ENCODE results near the gene NOX4. TPM values are rescaled to one million over a fixed set of nuclear protein-coding genes. Genes with fewer than 3 reads are reported as not detected.
A peak's percentile ranks its signal among the peaks of the same experiment; 100 is the strongest.
"Not testable (repeated sequence)": the region's sequence is repeated elsewhere in the genome, so short reads cannot be mapped to it uniquely, and the experiment has no call there.

Gene NOX4
- polyA plus RNA-seq, 2 of the 4 experiments (the other 2 are of a cell fraction): 0.04 TPM; not detected in 1

- H3K9me3 ChIP-seq; FAIRE-seq; POLR2A ChIA-PET; CTCF ChIA-PET; H3K4me1 ChIP-seq; H3K27ac ChIP-seq; H3K4me3 ChIP-seq; DNase-seq (ENCODE audit: low read depth in 1 of 2, low spot score in 1 of 2); ATAC-seq; H3K4me2 ChIP-seq: not testable (repeated sequence)
- WGBS (ENCODE audit: missing lambda C conversion rate): 3% methylated on average over 3 of the region's 3 CpGs
These were observed 180.6 kb downstream of the NOX4 start for GRCh38 chr11:89310607-89311006.

GRCh38 chr11:89309321-89309985, 181.7 kb downstream of the NOX4 start:
- H3K4me3 ChIP-seq; FAIRE-seq; CTCF ChIA-PET; H3K27ac ChIP-seq; POLR2A ChIA-PET; DNase-seq (ENCODE audit: low read depth in 1 of 2, low spot score in 1 of 2); ATAC-seq; H3K4me2 ChIP-seq; H3K9me3 ChIP-seq; H3K4me1 ChIP-seq: not testable (repeated sequence)
- WGBS (ENCODE audit: missing lambda C conversion rate): 0% methylated on average over 3 of the region's 3 CpGs

GRCh38 chr11:89308272-89308671, 182.9 kb downstream of the NOX4 start:
- DNase-seq (ENCODE audit: low read depth in 1 of 2, low spot score in 1 of 2); H3K4me2 ChIP-seq; H3K4me1 ChIP-seq; H3K4me3 ChIP-seq; POLR2A ChIA-PET; CTCF ChIA-PET; H3K27ac ChIP-seq; H3K9me3 ChIP-seq; FAIRE-seq; ATAC-seq: not testable (repeated sequence)
- 0% methylated on average over 1 of the region's 1 CpG for WGBS (ENCODE audit: missing lambda C conversion rate)

- DNase-seq (ENCODE audit: low read depth in 1 of 2, low spot score in 1 of 2); ATAC-seq; FAIRE-seq; H3K27ac ChIP-seq; H3K4me3 ChIP-seq; POLR2A ChIA-PET; CTCF ChIA-PET; H3K9me3 ChIP-seq; H3K4me2 ChIP-seq; H3K4me1 ChIP-seq: not testable (repeated sequence)
- 3% methylated on average over 1 of the region's 1 CpG for WGBS (ENCODE audit: missing lambda C conversion rate)
These were observed 188.1 kb downstream of the NOX4 start for GRCh38 chr11:89303029-89303428.

GRCh38 chr11:89295023-89295422, 196.2 kb downstream of the NOX4 start:
- CTCF ChIA-PET; DNase-seq (ENCODE audit: low read depth in 1 of 2, low spot score in 1 of 2); POLR2A ChIA-PET; H3K27ac ChIP-seq; H3K9me3 ChIP-seq; H3K4me3 ChIP-seq; FAIRE-seq; ATAC-seq; H3K4me2 ChIP-seq; H3K4me1 ChIP-seq: not testable (repeated sequence)
- 60% methylated on average over 7 of the region's 7 CpGs for WGBS (ENCODE audit: missing lambda C conversion rate)

GRCh38 chr11:89293965-89294679, 197.1 kb downstream of the NOX4 start:
- H3K4me2 ChIP-seq: no peak overlapping the region
- FAIRE-seq: no peak
- no peak overlapping the region for H3K27ac ChIP-seq
- POLR2A ChIA-PET: no interaction called here
- no peak for ATAC-seq
- H3K4me3 ChIP-seq: no peak overlapping the region
- no peaks in the 10 kb centered on the region for H3K4me1 ChIP-seq
- no peaks in the 10 kb centered on the region for H3K9me3 ChIP-seq
- no peak for DNase-seq (ENCODE audit: low read depth in 1 of 2, low spot score in 1 of 2)
- TF ChIP-seq JUN (IDR thresholded peaks at IDR 0.05) (no peak), CHD2 (IDR thresholded peaks at IDR 0.05; ENCODE audit: low read length, partially characterized antibody) (no peak), CBX2 (IDR thresholded peaks at IDR 0.05; ENCODE audit: borderline replicate concordance, low read depth) (no peak)
- CTCF ChIA-PET: no interaction called here
- WGBS (ENCODE audit: missing lambda C conversion rate): 37% methylated on average over 10 of the region's 18 CpGs

GRCh38 chr11:89288004-89288403, 203.2 kb downstream of the NOX4 start:
- WGBS (ENCODE audit: missing lambda C conversion rate): 5% methylated on average over 3 of the region's 3 CpGs

GRCh38 chr11:89286601-89287000, 204.6 kb downstream of the NOX4 start:
- FAIRE-seq; DNase-seq (ENCODE audit: low read depth in 1 of 2, low spot score in 1 of 2); H3K4me1 ChIP-seq; H3K9me3 ChIP-seq; ATAC-seq; CTCF ChIA-PET; H3K4me2 ChIP-seq; H3K27ac ChIP-seq; H3K4me3 ChIP-seq; POLR2A ChIA-PET: not testable (repeated sequence)
- 3% methylated on average over 1 of the region's 1 CpG for WGBS (ENCODE audit: missing lambda C conversion rate)

More at GRCh38 chr11:89288004-89288403, 203.2 kb downstream of the NOX4 start:
- ATAC-seq; POLR2A ChIA-PET; H3K9me3 ChIP-seq; H3K27ac ChIP-seq; H3K4me1 ChIP-seq; FAIRE-seq; CTCF ChIA-PET; H3K4me2 ChIP-seq; H3K4me3 ChIP-seq; DNase-seq (ENCODE audit: low read depth in 1 of 2, low spot score in 1 of 2): not testable (repeated sequence)
- peak; percentile 9 for TF ChIP-seq MAFK (IDR thresholded peaks at IDR 0.05; ENCODE audit: partially characterized antibody)

GRCh38 chr11:89281032-89281677, 210.0 kb downstream of the NOX4 start:
- H3K4me3 ChIP-seq; POLR2A ChIA-PET; H3K27ac ChIP-seq; CTCF ChIA-PET; H3K4me2 ChIP-seq; H3K9me3 ChIP-seq; FAIRE-seq; DNase-seq (ENCODE audit: low read depth in 1 of 2, low spot score in 1 of 2); H3K4me1 ChIP-seq; ATAC-seq: not testable (repeated sequence)
- WGBS (ENCODE audit: missing lambda C conversion rate): 15% methylated on average over 3 of the region's 3 CpGs

Measured in A549 (cell line).